ENCODE results near the gene ANKHD1. TPM values are rescaled to one million over a fixed set of nuclear protein-coding genes. Genes with fewer than 3 reads are reported as not detected.
"Not testable (repeated sequence)": the region's sequence is repeated elsewhere in the genome, so short reads cannot be mapped to it uniquely, and the experiment has no call there.

Gene ANKHD1
- polyA plus RNA-seq, 1 donor: 56.7 TPM

- DNase-seq (ENCODE audit: low read depth): no peak
These were observed 163.6 kb downstream of the ANKHD1 start for GRCh38 chr5:140565024-140565779.

GRCh38 chr5:140565780-140566095 lies 164.1 kb downstream of the ANKHD1 start:
- DNase-seq (ENCODE audit: low read depth): no peak

DNA sequence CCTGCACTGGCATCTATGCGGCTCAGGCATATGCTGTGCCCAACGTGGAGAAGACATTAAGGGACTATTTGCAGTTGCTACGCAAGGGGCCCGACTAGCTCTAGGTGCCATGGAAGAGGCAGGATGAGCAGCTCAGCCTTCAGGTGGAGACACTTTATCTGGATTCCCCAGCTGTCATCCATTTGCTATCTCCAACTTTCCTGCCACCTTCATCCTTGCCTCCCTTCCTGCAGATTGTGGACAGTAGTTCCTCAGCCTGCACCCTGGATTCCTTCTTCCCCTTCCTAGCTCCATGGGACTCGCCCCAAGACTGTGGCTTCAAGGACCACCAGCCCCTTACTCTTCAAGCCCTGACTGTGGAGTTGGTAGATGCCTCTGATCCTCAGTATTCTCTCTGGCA lies 165.0 kb downstream of the ANKHD1 start:
- DNase-seq (ENCODE audit: low read depth): no peak

DNA sequence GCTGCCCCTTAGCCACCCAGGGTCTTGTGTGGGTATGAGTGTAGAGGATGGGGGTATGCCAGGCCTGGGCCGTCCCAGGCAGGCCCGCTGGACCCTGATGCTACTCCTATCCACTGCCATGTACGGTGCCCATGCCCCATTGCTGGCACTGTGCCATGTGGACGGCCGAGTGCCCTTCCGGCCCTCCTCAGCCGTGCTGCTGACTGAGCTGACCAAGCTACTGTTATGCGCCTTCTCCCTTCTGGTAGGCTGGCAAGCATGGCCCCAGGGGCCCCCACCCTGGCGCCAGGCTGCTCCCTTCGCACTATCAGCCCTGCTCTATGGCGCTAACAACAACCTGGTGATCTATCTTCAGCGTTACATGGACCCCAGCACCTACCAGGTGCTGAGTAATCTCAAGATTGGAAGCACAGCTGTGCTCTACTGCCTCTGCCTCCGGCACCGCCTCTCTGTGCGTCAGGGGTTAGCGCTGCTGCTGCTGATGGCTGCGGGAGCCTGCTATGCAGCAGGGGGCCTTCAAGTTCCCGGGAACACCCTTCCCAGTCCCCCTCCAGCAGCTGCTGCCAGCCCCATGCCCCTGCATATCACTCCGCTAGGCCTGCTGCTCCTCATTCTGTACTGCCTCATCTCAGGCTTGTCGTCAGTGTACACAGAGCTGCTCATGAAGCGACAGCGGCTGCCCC lies 165.6 kb downstream of the ANKHD1 start:
- no peak for DNase-seq (ENCODE audit: low read depth)

- DNase-seq (ENCODE audit: low read depth): no peak
These were observed 166.2 kb downstream of the ANKHD1 start for GRCh38 chr5:140567871-140568270.

DNA sequence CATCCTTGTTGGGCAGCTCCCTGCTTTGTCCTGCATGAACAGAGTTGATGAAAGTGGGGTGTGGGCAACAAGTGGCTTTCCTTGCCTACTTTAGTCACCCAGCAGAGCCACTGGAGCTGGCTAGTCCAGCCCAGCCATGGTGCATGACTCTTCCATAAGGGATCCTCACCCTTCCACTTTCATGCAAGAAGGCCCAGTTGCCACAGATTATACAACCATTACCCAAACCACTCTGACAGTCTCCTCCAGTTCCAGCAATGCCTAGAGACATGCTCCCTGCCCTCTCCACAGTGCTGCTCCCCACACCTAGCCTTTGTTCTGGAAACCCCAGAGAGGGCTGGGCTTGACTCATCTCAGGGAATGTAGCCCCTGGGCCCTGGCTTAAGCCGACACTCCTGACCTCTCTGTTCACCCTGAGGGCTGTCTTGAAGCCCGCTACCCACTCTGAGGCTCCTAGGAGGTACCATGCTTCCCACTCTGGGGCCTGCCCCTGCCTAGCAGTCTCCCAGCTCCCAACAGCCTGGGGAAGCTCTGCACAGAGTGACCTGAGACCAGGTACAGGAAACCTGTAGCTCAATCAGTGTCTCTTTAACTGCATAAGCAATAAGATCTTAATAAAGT lies 166.9 kb downstream of the ANKHD1 start:
- no peak for DNase-seq (ENCODE audit: low read depth)

- no peak for DNase-seq (ENCODE audit: low read depth)
These were observed 167.6 kb downstream of the ANKHD1 start for GRCh38 chr5:140569197-140569596.

DNA sequence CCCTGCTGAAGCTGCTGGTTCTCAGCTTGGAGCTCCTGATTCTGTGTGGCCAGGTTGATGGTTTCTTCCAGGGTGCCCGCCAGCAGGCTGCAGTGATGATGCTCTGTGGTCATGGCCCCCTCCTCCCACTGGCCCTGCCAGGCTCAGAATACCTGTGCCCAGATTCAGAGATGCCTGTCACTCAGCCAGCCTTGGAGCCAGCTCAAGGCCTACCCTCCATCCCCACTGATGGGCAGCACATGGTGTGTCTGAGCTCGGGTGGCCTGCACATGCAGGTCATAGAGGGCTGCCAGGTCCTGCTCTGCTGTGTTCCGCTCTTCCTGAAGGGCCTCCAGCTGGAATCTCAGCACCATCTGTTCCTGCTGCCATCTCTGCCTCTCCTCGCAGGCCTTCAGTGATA lies 168.4 kb downstream of the ANKHD1 start:
- no peak for DNase-seq (ENCODE audit: low read depth)

GRCh38 chr5:140570488-140570887 lies 168.9 kb downstream of the ANKHD1 start:
- DNase-seq (ENCODE audit: low read depth): no peak

DNA sequence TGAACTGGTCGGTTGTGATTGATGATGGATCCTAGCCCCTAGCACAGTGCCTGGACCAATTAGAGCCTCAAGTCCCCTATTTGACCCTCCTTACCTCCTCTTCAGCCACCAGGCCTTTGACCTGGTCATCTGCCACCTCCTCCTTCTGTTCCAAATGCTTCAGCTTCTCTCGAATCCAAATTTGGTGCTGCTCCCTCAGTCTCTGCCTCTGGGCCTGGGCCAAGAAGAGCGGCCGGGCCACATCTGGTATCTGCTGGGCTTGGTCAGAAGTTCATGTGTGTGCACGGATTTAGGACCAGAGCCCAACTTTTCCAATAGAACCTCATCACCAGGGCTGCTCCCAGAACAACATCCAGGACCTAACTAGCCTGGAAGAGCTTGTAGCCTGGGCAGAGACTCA lies 169.5 kb downstream of the ANKHD1 start:
- no peak for DNase-seq (ENCODE audit: low read depth)

DNA sequence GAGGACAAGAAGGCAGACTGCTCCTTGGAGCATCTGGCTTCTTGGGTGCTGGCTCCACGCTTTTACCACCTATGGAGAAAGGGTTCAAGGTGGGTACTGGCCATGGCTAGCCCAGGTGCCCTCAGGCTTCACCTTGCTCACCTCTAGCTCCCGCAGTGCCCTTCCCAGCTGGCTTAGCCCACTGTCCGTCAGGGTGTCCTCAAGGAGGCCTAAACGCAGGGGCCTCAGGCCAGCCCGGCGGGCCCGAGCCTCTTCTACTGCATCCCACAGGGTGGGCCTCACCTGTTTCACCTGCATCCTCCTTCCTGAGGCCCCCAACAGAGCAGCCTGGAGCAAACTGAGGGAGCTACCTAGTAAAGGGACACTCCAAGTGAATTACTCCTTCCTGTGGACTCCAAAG lies 172.1 kb downstream of the ANKHD1 start:
- no peak for DNase-seq (ENCODE audit: low read depth)

- DNase-seq (ENCODE audit: low read depth): no peak
These were observed 172.5 kb downstream of the ANKHD1 start for GRCh38 chr5:140574165-140574564.

DNA sequence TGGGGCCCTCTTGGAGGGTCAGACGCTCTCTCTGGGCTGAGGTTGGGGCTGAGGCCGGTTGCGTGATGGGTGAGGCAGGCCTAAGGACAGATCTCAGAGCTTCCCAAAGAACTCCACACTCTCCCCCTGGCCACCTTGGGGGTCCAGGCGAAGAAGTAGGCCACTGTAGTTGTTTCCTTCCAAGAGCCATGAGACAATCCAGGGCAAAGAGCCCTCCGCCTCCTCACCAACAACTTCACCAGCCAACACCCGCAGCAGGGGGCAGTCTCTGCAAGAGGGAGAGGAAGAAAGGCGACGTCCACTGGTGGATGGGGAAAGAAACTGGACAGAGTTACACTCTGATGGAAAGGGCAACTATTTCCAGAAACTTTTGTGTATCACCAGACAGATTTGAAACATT lies 173.7 kb downstream of the ANKHD1 start:
- no peak for DNase-seq (ENCODE audit: low read depth)

DNA sequence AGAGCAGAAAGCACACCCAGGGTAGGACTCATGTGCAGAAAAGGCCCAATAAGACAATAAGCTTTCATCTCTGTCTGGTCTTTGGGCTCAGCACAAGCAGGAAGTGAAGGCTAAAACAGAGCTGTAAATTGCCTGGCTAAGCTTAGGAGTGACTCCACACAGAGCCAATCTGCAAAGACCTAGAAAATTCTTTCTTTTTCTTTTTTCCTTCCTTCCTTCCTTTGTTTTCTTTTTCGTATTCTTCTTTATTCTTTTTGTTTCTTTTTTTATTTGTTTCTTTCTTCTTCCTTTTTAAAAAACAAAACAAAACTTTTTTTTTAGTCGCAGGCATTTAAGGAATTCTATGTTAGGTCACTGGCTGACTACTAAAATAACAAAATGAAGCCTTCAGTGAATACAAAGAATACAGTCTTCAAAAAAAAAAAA lies 175.2 kb downstream of the ANKHD1 start:
- no peak for DNase-seq (ENCODE audit: low read depth)

- DNase-seq (ENCODE audit: low read depth): not testable (repeated sequence)
These were observed 177.6 kb downstream of the ANKHD1 start for GRCh38 chr5:140579188-140579747.

DNA sequence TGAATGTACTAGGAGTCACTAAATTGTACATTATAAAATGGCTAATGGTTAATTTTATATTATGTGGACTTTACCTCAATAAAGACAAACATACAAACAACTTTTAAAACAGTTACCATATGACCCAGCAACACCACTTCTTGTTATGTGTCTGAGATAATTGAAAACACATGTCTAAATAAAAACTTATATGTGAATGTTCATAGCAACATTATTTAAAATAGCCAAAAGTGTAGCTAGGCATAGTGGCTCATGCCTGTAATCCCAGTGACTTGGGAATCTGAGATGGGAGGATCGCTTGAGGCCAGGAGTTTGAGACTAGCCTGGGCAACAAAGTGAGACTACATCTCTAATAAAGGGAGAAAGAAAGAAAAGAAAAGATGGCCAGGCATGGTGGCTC lies 185.9 kb downstream of the ANKHD1 start:
- no peak for DNase-seq (ENCODE audit: low read depth)

GRCh38 chr5:140588311-140589070 lies 186.9 kb downstream of the ANKHD1 start:
- no peak for DNase-seq (ENCODE audit: low read depth)

Other genes with a start within 250 kb of the ANKHD1 start
- 40.6 TPM for gene CYSTM1, start 226.6 kb upstream of the ANKHD1 start, polyA plus RNA-seq (ENCODE audit: insufficient read length)
- gene PFDN1, start 98.7 kb upstream of the ANKHD1 start, polyA plus RNA-seq (ENCODE audit: insufficient read length): 77.1 TPM
- gene HBEGF, start 55.2 kb upstream of the ANKHD1 start, polyA plus RNA-seq (ENCODE audit: insufficient read length): 25.8 TPM
- gene SLC4A9, start 41.6 kb upstream of the ANKHD1 start, polyA plus RNA-seq (ENCODE audit: insufficient read length): 0.19 TPM
- gene EIF4EBP3, start 145.8 kb downstream of the ANKHD1 start, polyA plus RNA-seq (ENCODE audit: insufficient read length): 8.8 TPM
- gene SRA1, start 155.6 kb downstream of the ANKHD1 start, polyA plus RNA-seq (ENCODE audit: insufficient read length): 23.6 TPM
- gene APBB3, start 162.8 kb downstream of the ANKHD1 start, polyA plus RNA-seq (ENCODE audit: insufficient read length): 25.4 TPM
- 52.8 TPM for gene SLC35A4, start 163.0 kb downstream of the ANKHD1 start, polyA plus RNA-seq (ENCODE audit: insufficient read length)
- 18.3 TPM for gene CD14, start 231.3 kb downstream of the ANKHD1 start, polyA plus RNA-seq (ENCODE audit: insufficient read length)
- 8.3 TPM for gene TMCO6, start 237.6 kb downstream of the ANKHD1 start, polyA plus RNA-seq (ENCODE audit: insufficient read length)
- gene NDUFA2, start 245.8 kb downstream of the ANKHD1 start, polyA plus RNA-seq (ENCODE audit: insufficient read length): 58.2 TPM
- 95.3 TPM for gene IK, start 246.0 kb downstream of the ANKHD1 start, polyA plus RNA-seq (ENCODE audit: insufficient read length)

Data from forelimb muscle (tissue), 1 donor.